GM12878 (cell line): ENCODE data around the gene SNAPIN. TPM values are rescaled to one million over a fixed set of nuclear protein-coding genes. Genes with fewer than 3 reads are reported as not detected.
A peak's percentile ranks its signal among the peaks of the same experiment; 100 is the strongest.

ENCODE experiments used
- ATAC-seq: fragments of 200-7000 bp; cut with Tn5 transposase; 3 replicates; pipeline ENCODE4 v1.9.1; 2020; ENCODE audit warnings: mild to moderate bottlenecking, moderate library complexity
- BruUV-seq: library from RNA; stranded (reverse); fragments of 400-500 nt; replicated peaks from 2 replicates; lab custom pipeline; 2021; lab: Mats Ljungman, UMichigan
- CTCF ChIA-PET: fragments of 300-600 bp; sonication (Branson Sonifier 250); formaldehyde crosslinking; extraction: SDS; loops from one replicate; lab custom pipeline; 2021; ENCODE audit warnings: inconsistent platforms; lab: Yijun Ruan, JAX
- POLR2A ChIA-PET: fragments of 350-600 bp; formaldehyde crosslinking; extraction: SDS; loops from one replicate; lab custom pipeline; 2021; ENCODE audit warnings: inconsistent platforms; lab: Charles Lee
- RAD21 ChIA-PET: fragments of 300-600 bp; sonication (Branson Sonifier 250); formaldehyde crosslinking; loops from one replicate; lab custom pipeline; 2023; ENCODE audit warnings: antibody characterized with exemption; ENCODE audit not compliant: unreplicated experiment; lab: Charles Lee
- SMC1A ChIA-PET: fragments of 300-600 bp; sonication (Branson Sonifier 250); formaldehyde crosslinking; loops from one replicate; lab custom pipeline; 2023; ENCODE audit not compliant: unreplicated experiment, uncharacterized antibody; lab: Charles Lee
- DNase-seq: peaks from one replicate; pipeline ENCODE4 v3.0.0-alpha.2; 2011; ENCODE audit warnings: low read depth, low spot score
- FAIRE-seq: peaks from 3 replicates; lab custom pipeline; 2011; peaks lifted over from hg19 to GRCh38; lab: Jason Lieb, UNC
- H2AFZ ChIP-seq: 2 replicates; pipeline ENCODE4 v1.6.0; 2011; ENCODE audit warnings: low read depth, low read length, control low read depth; ENCODE audit not compliant: control insufficient read depth
- H3K27ac ChIP-seq: 2 replicates; pipeline ENCODE4 v1.5.1; 2011; ENCODE audit warnings: control low read depth; ENCODE audit not compliant: control insufficient read depth, insufficient read depth
- H3K27me3 ChIP-seq, 2 experiments: replicated peaks in 1 of 2; 2 replicates each; pipeline versions ENCODE4 v1.6.0 to v1.6.1; 2011; ENCODE audit warnings: low read length in 1 of 2; ENCODE audit not compliant: control insufficient read depth in 2 of 2, insufficient read depth in 2 of 2
- H3K36me3 ChIP-seq, 2 experiments: 2 replicates each; pipeline ENCODE4 v1.5.1; 2011; ENCODE audit warnings: low read length in 1 of 2; ENCODE audit not compliant: control insufficient read depth in 2 of 2, insufficient read depth in 2 of 2
- H3K4me1 ChIP-seq: 2 replicates; pipeline ENCODE4 v1.6.1; 2011; ENCODE audit warnings: mild to moderate bottlenecking, low read length, moderate library complexity, mixed read lengths; ENCODE audit not compliant: control insufficient read depth, insufficient read depth
- H3K4me2 ChIP-seq: 2 replicates; pipeline ENCODE4 v1.6.0; 2011; ENCODE audit warnings: control low read depth; ENCODE audit not compliant: control insufficient read depth, insufficient read depth
- H3K4me3 ChIP-seq: fragments of 200-600 bp; sonication (generic); 2 replicates; pipeline ENCODE4 v1.5.1; 2016
- H3K79me2 ChIP-seq: 2 replicates; pipeline ENCODE4 v1.6.0; 2011; ENCODE audit warnings: low read length; ENCODE audit not compliant: control insufficient read depth, insufficient read depth
- H3K9ac ChIP-seq: 2 replicates; pipeline ENCODE4 v1.8.0; 2011; ENCODE audit warnings: low read length, control low read depth, mixed read lengths; ENCODE audit not compliant: control insufficient read depth, insufficient read depth
- H3K9me3 ChIP-seq: replicated peaks from 3 replicates; pipeline ENCODE4 v1.5.1; 2011; ENCODE audit warnings: mild to moderate bottlenecking, low read length; ENCODE audit not compliant: control insufficient read depth, insufficient read depth
- H4K20me1 ChIP-seq: 2 replicates; pipeline ENCODE4 v1.6.0; 2011; ENCODE audit not compliant: control insufficient read depth, insufficient read depth
- CBFB ChIP-seq: IDR thresholded peaks from 2 replicates; pipeline ENCODE4 v1.6.1; 2016; ENCODE audit warnings: antibody characterized with exemption, low read depth
- CREM ChIP-seq: IDR thresholded peaks from 2 replicates; pipeline ENCODE4 v1.6.1; 2014; ENCODE audit warnings: antibody characterized with exemption, low read depth
- FOS ChIP-seq: IDR thresholded peaks from 3 replicates; pipeline ENCODE4 v1.6.1; 2011; ENCODE audit warnings: borderline replicate concordance; ENCODE audit not compliant: insufficient read length; ENCODE audit errors: extremely low read depth
- HCFC1 ChIP-seq: fragments of 150-350 bp; IDR thresholded peaks from 2 replicates; pipeline ENCODE4 v1.6.1; 2014; ENCODE audit warnings: low read length
- NFIC ChIP-seq: IDR thresholded peaks from 2 replicates; pipeline ENCODE4 v1.6.1; 2012; ENCODE audit warnings: low read depth, mild to moderate bottlenecking, inconsistent platforms, low read length, moderate library complexity
- NFYB ChIP-seq: IDR thresholded peaks from 2 replicates; pipeline ENCODE4 v1.6.1; 2011; ENCODE audit warnings: low read depth, mild to moderate bottlenecking, low read length, improper control_type of control experiment, moderate library complexity; ENCODE audit not compliant: insufficient read depth
- WGBS: methylation state at CpG from one replicate; pipeline ENCODE4 v1.1.6; 2016; ENCODE audit warnings: low lambda C conversion rate; ENCODE audit not compliant: insufficient replicate concordance, insufficient coverage; ENCODE audit errors: missing lambda C conversion rate; 5-methylcytosine and 5-hydroxymethylcytosine counted together
- in situ Hi-C: fragments of 300-500 bp; cut with MboI; formaldehyde crosslinking; loops from 9 replicates; pipeline ENCODE4 v1.14.3; 2018; ENCODE audit warnings: mixed read lengths
- intact Hi-C: fragments of 100-400 bp; cut with micrococcal nuclease; formaldehyde crosslinking; loops from one replicate; pipeline ENCODE4 v1.14.2; 2022; ENCODE audit not compliant: unreplicated experiment
- polyA plus RNA-seq, 11 experiments: library from polyadenylated mRNA; depleted of rRNA in 4 of 11; unstranded in 6 of 11; stranded (reverse) in 5 of 11; fragments of >200 nt; fragmentation: Nextera tagmentation in 4 of 11; fragmentation: Illumina TruSeq in 1 of 11; extraction: Ambion mirVana in 4 of 11; extraction: Trizol in 1 of 11; gene quantifications; 1 replicate in 1 of 11; 2 replicates in 10 of 11; pipeline versions ENCODE4 v1.2.1 to v1.2.3, GENCODE V29; 2011 to 2016; ENCODE audit warnings: inconsistent platforms in 2 of 11, missing spikeins in 2 of 11, low read depth in 1 of 11
- total RNA-seq, 4 experiments: library from RNA; depleted of rRNA in 3 of 4; stranded (reverse); fragments of >200 nt in 3 of 4; fragmentation: Illumina TruSeq in 1 of 4; extraction: Trizol in 1 of 4; gene quantifications; 2 replicates each; pipeline versions ENCODE4 v1.2.1 to v1.2.3, GENCODE V29; 2013 to 2021
- TF ChIP-seq, protein P1 (sequence below): fragments of 150-350 bp; IDR thresholded peaks from 2 replicates; pipeline ENCODE4 v1.6.1; 2014; ENCODE audit warnings: mild to moderate bottlenecking, low read depth, low read length
- TF ChIP-seq, protein P2 (sequence below): fragments of 450-650 bp; IDR thresholded peaks from 2 replicates; pipeline ENCODE4 v1.6.1; 2017; ENCODE audit warnings: mild to moderate bottlenecking, low read depth, inconsistent platforms; ENCODE audit not compliant: poor library complexity, severe bottlenecking

The SNAPIN gene
- total and polyA plus RNA-seq, 10 of the 15 experiments (the other 5 are each of a cell fraction or from before 2014, with no cell fraction given) = 12.4 to 78.1 (median 38.6) TPM

DNA sequence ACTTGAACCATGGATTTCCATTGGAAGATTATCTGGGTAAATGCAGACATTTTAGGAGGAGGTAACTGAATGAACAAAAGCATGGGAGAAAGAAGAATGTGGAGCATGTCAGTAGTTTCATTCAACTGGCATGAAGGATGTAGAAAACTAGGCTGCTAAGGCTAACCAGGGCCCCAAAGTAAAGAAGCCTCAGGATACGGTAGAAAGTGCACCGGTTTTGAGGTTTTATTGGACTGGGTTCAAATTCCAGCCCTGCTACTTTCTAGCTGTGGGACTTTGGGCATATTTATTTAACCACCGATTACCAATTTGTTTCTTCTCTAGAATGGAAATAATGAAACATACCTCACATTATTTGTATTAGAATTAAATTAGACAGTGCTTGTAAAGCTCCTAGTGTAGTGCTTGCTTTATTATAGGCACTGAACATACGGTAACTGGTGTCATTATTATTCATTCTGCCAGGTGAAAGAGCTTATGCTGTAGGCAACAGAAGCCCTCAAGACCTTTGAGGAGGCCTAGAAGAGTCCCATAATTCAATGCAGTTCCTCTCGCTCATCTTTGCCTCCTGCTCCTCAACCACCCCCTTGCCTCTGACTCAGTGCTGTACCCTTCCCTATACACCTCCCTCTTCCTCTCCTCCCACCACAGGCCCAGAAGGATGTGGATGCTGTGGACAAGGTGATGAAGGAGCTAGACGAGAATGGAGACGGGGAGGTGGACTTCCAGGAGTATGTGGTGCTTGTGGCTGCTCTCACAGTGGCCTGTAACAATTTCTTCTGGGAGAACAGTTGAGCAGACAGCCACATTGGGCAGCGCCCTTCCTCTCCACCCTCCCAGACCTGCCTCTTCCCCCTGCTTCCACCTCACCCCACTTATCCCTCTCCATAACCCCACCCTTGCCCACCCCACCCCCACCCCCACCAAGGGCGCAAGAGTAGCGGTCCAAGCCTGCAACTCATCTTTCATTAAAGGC lies 27.2 kb upstream of the SNAPIN start:
- no peak overlapping the region for H3K4me2 ChIP-seq
- ChIA-PET SMC1A (interaction anchor here (1.0 kb wide), 1 partner anchor 31 kb away, joined by 3 read pairs; no protein-coding TSS in a partner anchor), POLR2A (interaction anchor here (0.6 kb wide), 1 partner anchor 250 kb away, joined by 3 read pairs; no protein-coding TSS in a partner anchor), RAD21 (interaction anchor here (1.5 kb wide), 1 partner anchor 59 kb away, joined by 7 read pairs; no protein-coding TSS in a partner anchor), CTCF (interaction anchor here (0.6 to 5.2 kb wide), 4 partner anchors 15 to 121 kb away, joined by 3 to 66 read pairs (median 8); partner anchors contain the start of genes S100A14 and S100A16)
- TSS peak; percentile 52 for BruUV-seq
- H2AFZ ChIP-seq = no peak overlapping the region
- peaks cover 23% of the 10 kb centered on the region for H3K79me2 ChIP-seq
- in situ Hi-C loops = no loop called here
- WGBS = 71% methylated on average over 7 of the region's 10 CpGs
- H3K9ac ChIP-seq = no peak overlapping the region
- peaks cover 14% of the 10 kb centered on the region for H3K4me1 ChIP-seq
- TF ChIP-seq CBFB = no peak
- TF ChIP-seq, protein P1, sequence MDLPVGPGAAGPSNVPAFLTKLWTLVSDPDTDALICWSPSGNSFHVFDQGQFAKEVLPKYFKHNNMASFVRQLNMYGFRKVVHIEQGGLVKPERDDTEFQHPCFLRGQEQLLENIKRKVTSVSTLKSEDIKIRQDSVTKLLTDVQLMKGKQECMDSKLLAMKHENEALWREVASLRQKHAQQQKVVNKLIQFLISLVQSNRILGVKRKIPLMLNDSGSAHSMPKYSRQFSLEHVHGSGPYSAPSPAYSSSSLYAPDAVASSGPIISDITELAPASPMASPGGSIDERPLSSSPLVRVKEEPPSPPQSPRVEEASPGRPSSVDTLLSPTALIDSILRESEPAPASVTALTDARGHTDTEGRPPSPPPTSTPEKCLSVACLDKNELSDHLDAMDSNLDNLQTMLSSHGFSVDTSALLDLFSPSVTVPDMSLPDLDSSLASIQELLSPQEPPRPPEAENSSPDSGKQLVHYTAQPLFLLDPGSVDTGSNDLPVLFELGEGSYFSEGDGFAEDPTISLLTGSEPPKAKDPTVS = no peak
- TF ChIP-seq, protein P2, sequence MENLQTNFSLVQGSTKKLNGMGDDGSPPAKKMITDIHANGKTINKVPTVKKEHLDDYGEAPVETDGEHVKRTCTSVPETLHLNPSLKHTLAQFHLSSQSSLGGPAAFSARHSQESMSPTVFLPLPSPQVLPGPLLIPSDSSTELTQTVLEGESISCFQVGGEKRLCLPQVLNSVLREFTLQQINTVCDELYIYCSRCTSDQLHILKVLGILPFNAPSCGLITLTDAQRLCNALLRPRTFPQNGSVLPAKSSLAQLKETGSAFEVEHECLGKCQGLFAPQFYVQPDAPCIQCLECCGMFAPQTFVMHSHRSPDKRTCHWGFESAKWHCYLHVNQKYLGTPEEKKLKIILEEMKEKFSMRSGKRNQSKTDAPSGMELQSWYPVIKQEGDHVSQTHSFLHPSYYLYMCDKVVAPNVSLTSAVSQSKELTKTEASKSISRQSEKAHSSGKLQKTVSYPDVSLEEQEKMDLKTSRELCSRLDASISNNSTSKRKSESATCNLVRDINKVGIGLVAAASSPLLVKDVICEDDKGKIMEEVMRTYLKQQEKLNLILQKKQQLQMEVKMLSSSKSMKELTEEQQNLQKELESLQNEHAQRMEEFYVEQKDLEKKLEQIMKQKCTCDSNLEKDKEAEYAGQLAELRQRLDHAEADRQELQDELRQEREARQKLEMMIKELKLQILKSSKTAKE = no peak
- TF ChIP-seq NFYB = no peak
- TF ChIP-seq NFIC = no peak
- no peak for TF ChIP-seq HCFC1
- TF ChIP-seq FOS = no peak
- no peak for TF ChIP-seq CREM
- H3K36me3 ChIP-seq = peaks cover 0 to 6% of the 10 kb centered on the region in 2 experiments; a peak in 2 of 4 replicates
- no peaks in the 10 kb centered on the region for H4K20me1 ChIP-seq
- H3K27ac ChIP-seq = no peak overlapping the region
- DNase-seq (no peak), ATAC-seq (no peak), FAIRE-seq (no peak)
- H3K27me3 ChIP-seq = no peaks in the 10 kb centered on the region
- H3K4me3 ChIP-seq = no peak overlapping the region
- intact Hi-C loops = no loop called here
- H3K9me3 ChIP-seq = no peaks in the 10 kb centered on the region
